AG09309 (cell line): ENCODE results near the gene CCDC137.

ENCODE experiments used
- DNase-seq: peaks from one replicate; pipeline ENCODE4 v3.0.0-alpha.2; 2010; ENCODE audit warnings: low read depth
- H3K4me3 ChIP-seq: 2 replicates; pipeline ENCODE4 v1.5.1; 2011; ENCODE audit warnings: mild to moderate bottlenecking, low read depth, low read length, moderate library complexity; ENCODE audit not compliant: control insufficient read depth
- TF ChIP-seq, protein P1 (sequence below): IDR thresholded peaks from 2 replicates; pipeline ENCODE4 v1.5.1; 2011; ENCODE audit warnings: mild to moderate bottlenecking, low read depth, low read length, inconsistent platforms; ENCODE audit not compliant: insufficient read depth, control insufficient read depth; ENCODE audit errors: missing control alignments

Gene CCDC137

DNA sequence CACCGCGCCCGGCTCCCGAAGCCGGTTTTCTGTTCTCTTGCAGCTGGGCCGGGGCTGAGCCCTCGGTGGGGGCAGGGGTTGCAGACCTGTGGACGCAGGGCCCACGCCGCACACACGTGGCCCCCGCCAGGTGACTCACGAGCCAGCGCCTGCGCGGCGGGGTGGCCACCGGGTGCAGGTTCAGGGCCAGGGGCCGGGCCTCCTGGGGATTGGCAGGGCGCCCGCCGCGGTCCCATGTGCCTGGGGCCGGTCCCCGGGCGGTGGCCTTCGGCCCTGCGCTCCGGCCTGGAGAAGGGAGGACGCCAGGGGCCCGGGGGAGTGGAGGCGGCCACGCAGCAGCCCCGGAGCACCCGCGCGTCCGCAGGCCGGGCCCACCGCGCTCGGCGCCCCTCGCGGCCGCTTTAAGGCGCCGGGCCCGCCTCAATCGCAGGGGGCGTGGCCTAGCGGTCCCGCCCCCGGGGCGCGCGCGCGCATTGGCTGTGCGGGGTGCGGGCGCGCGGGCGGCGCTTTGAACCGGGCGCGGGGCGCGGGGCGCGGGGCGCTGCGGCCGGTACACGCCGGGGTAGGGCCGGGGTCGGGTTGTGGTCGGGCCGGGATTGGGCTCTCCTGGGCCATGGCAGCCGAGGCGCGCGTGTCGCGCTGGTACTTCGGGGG is 45.4 kb downstream of the CCDC137 start, which contains the start of gene SLC25A10:
Gene SLC25A10, plus strand, starts transcription at position 471 of the 654 bp plus-strand sequence. Its CDS starts 143 bp downstream, at position 614.
- TF ChIP-seq, protein P1, sequence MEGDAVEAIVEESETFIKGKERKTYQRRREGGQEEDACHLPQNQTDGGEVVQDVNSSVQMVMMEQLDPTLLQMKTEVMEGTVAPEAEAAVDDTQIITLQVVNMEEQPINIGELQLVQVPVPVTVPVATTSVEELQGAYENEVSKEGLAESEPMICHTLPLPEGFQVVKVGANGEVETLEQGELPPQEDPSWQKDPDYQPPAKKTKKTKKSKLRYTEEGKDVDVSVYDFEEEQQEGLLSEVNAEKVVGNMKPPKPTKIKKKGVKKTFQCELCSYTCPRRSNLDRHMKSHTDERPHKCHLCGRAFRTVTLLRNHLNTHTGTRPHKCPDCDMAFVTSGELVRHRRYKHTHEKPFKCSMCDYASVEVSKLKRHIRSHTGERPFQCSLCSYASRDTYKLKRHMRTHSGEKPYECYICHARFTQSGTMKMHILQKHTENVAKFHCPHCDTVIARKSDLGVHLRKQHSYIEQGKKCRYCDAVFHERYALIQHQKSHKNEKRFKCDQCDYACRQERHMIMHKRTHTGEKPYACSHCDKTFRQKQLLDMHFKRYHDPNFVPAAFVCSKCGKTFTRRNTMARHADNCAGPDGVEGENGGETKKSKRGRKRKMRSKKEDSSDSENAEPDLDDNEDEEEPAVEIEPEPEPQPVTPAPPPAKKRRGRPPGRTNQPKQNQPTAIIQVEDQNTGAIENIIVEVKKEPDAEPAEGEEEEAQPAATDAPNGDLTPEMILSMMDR = no peak
- DNase-seq = no peak
- H3K4me3 ChIP-seq = peak within 1 kb of the TSS; percentile 53

DNA sequence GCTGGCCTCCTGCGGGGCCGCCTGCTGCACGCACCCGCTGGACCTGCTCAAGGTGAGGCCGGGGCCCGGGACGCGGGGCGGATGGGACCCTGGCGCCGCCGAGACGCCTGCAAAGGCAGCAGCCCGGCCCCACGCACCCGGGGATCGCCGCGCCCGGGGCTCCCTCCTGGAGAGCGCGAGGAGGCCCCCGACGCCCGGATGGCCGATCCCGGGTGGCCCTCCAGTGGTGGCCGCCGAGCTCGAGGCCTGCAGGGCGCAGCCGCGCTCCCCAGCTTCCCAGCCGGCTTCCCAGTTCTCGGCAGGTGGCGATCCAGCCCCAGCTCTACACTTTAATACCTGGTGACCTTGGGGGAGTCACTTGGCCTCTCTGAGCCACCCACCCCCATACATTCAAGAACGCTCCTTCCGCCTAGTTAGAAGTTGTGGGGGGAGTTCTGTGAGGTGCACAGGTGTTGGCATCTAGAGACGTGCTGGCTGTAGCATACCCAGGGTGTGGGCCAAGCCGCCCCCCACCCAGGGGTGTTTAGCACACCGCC is 46.0 kb downstream of the CCDC137 start:
- TF ChIP-seq, protein P1 = peak; percentile 25
- peak overlapping the region; percentile 53 for H3K4me3 ChIP-seq
- no peak for DNase-seq

DNA sequence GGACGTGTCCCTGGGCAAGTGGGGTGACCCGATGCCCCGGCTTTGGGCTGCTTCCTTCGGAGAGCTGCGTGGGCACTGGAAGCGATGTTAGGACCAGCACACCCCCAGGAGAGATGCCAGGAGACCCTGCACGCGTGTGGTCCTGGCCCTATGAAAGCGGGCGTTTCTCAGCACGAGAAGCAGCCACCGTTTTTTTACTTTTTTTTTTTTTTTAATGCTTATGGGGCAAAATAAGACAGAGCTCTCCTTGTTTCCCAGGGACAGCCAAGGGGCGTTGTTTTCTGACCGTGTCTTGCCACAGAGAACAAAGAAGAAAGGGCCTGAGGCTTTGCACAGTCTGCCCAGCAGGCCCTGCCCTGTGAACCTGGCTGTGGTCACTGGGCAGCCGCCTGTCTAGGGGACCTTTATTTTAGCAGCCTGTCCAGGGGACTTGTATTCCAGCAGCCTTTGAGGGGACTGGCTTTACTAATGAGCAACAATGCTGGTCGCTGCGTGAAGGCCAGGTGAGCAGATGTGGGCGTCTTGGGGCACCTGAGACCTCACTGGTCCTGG is 46.5 kb downstream of the CCDC137 start:
- no peak for DNase-seq
- peak overlapping the region; percentile 53 for H3K4me3 ChIP-seq
- TF ChIP-seq, protein P1 = no peak

DNA sequence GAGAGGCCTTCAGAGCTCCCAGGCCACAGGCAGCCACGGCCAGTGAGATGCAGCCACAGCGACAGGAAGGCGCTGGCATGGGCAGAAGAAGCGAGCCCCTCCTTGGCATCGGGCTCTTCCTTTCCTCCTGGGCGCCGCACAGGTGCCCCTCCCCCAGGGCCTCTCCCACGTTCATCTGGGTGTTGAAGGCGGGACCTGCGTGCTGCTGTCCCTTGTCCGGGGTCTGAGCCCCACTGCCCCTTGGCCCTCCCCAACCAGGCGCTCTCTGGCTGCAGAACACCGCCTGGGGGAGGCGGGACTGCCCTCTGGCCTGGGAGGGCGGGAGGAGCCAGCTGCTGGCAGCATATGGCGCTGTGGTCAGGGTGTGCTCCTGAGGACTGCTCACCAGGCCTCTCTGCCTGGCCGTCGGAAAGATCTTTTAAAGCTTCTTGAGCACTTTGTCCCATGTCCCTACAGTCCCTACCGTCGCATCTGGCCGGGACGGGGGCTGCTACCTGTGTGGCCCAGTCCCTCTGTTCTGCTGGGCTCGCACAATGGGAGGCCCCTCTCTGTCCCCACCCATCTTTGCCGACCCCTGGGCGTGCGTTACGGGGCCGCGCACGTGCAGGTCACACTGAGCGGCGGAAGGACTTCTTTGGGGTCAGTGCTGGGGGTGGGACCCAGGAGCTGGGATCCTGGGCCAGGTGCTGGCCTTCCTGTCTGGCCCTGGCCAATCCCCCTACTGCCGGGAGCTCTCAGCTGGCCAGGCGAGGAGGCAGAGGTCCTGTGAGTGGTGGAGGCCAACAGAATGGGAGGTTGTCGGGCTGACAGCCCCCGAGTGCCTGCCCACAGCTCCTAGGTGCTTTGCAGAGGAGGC is 47.2 kb downstream of the CCDC137 start:
- TF ChIP-seq, protein P1 = no peak
- no peak for DNase-seq
- no peak overlapping the region for H3K4me3 ChIP-seq

DNA sequence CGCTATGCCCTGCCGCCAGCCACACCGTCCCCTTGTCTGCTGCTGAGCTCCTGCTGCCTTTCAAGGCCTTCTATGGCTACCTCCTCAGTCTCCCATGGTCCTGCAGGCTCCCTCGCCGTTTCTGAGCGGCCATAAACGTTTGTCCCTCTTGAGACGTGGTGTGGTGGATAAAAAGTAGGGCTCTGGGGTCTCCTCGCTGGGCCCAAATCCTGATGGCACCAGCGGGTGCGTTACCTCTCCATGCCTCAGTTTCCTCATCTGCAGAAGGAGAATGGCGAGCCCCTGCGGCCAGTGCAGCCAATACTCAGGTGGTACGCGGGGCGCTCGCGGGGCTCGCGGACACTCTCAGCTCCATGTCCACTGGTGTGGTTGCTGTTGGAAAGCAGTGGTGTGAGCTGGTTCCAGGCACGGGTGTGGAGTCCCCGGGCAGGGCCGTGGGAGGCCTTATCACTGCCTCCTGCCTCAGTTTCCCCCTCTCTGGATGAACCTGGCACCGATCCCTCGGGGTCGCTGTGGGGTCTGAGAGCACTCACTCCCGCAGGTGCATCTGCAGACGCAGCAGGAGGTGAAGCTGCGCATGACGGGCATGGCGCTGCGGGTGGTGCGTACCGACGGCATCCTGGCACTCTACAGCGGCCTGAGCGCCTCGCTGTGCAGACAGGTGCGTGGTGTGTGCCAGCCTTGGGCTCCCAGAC is 48.0 kb downstream of the CCDC137 start:
- TF ChIP-seq, protein P1 = no peak
- no peak overlapping the region for H3K4me3 ChIP-seq
- no peak for DNase-seq
